Upper lobe of right lung (tissue), 1 donor: ENCODE measurements around the gene SYT6. TPM values are rescaled to one million over a fixed set of nuclear protein-coding genes. Genes with fewer than 3 reads are reported as not detected.

Experiments
- ATAC-seq: fragments of 200-7000 bp; cut with Tn5 transposase; one replicate; pipeline ENCODE4 v1.9.1; 2020; ENCODE audit warnings: mild to moderate bottlenecking, moderate library complexity
- DNase-seq: peaks from one replicate; pipeline ENCODE4 v3.0.0-alpha.2; 2020
- H3K27ac ChIP-seq: fragments of 200-600 bp; one replicate; pipeline ENCODE4 v1.8.0; 2022
- H3K27me3 ChIP-seq: fragments of 200-600 bp; one replicate; pipeline ENCODE4 v1.8.0; 2022; ENCODE audit warnings: mild to moderate bottlenecking
- H3K36me3 ChIP-seq: fragments of 200-600 bp; one replicate; pipeline ENCODE4 v1.8.0; 2022
- H3K4me1 ChIP-seq: fragments of 200-600 bp; one replicate; pipeline ENCODE4 v1.8.0; 2022
- H3K4me3 ChIP-seq: fragments of 200-600 bp; one replicate; pipeline ENCODE4 v1.8.0; 2022; ENCODE audit warnings: mild to moderate bottlenecking
- H3K9me3 ChIP-seq: fragments of 200-600 bp; one replicate; pipeline ENCODE4 v1.8.0; 2022
- CTCF ChIP-seq: fragments of 200-600 bp; IDR thresholded peaks from one replicate; pipeline ENCODE4 v1.8.0; 2022; ENCODE audit warnings: antibody characterized with exemption
- intact Hi-C: fragments of 100-400 bp; cut with DNase I; formaldehyde crosslinking; loops from one replicate; pipeline ENCODE4 v1.11.0; 2022
- total RNA-seq: library from RNA; stranded (reverse); fragmentation: NEBNext Ultra II Directional; extraction: Animal tissue kit (Norgen Biotek cat#: 25700); gene quantifications from one replicate; pipeline ENCODE4 v1.2.1, GENCODE V29; 2021
- donor health status: DM: no; HTN: yes; CAD: no; lungs with severe emphysema.

SYT6 gene
- total RNA-seq, 1 donor from 2014 or later = not detected

- Histone ChIP-seq H3K9me3 (no peaks in the 10 kb centered on the region), H3K27me3 (no peaks in the 10 kb centered on the region), H3K4me3 (no peak overlapping the region), H3K27ac (no peak overlapping the region), H3K4me1 (no peaks in the 10 kb centered on the region), H3K36me3 (no peaks in the 10 kb centered on the region)
- DNase-seq (no peak), ATAC-seq (no peak)
- TF ChIP-seq CTCF = no peak
- intact Hi-C loops = no loop called here
Observed at GRCh38 chr1:114093624-114094362, 59.9 kb downstream of the SYT6 start.

DNA sequence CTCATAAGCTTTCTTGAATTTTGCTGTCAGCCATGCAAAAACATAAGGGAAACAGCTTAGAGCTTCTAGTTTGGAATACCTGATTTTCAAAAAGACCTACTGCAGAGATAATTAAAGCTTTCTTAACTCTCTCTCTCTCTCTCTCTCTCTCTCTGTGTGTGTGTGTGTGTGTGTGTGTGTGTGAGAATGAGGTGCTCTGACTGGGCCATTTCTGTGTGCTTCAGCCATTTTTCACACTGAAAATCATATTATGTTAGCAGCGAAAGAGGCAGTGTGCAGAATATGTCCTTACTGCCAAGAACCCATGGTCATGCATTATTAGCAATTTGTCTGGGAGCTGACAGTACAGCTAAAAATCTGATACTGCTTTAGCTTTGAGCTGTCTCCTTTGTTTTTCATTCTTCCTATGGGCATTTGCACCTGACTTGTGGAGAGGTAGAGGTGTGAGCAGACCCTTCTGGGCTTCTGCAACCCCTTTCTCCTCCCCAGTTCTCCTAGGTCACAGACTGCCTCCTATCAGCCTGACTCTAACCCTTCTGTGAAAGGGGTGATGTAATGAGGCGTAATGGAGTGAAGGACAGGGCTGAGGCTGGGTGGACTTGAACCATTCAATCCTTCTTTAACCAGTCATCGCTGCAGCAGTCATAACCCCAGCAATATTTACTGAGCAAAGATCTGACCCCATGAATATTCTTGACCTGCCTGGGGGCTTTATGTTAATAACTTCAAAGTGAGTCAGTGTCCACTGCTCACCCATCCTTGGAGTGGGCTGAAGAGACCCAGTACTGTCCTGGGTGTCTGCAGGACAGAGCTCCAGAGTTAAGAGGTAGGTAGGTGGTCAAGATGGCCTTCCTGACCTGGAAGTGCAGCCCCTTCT lies 61.2 kb downstream of the SYT6 start:
- Histone ChIP-seq H3K27ac (no peak overlapping the region), H3K4me3 (no peak overlapping the region), H3K27me3 (no peaks in the 10 kb centered on the region), H3K36me3 (no peaks in the 10 kb centered on the region), H3K4me1 (no peaks in the 10 kb centered on the region), H3K9me3 (no peaks in the 10 kb centered on the region)
- no peak for ATAC-seq
- intact Hi-C loops = no loop called here
- no peak for TF ChIP-seq CTCF
- DNase-seq = no peak

- no peaks in the 10 kb centered on the region for H3K36me3 ChIP-seq
- no peaks in the 10 kb centered on the region for H3K27me3 ChIP-seq
- DNase-seq (no peak), ATAC-seq (no peak)
- H3K4me1 ChIP-seq = no peaks in the 10 kb centered on the region
- H3K27ac ChIP-seq = no peak overlapping the region
- intact Hi-C loops = no loop called here
- no peak for TF ChIP-seq CTCF
- H3K4me3 ChIP-seq = no peak overlapping the region
- H3K9me3 ChIP-seq = no peaks in the 10 kb centered on the region
Observed at GRCh38 chr1:114091711-114092110, 62.0 kb downstream of the SYT6 start.

- H3K27me3 ChIP-seq = no peaks in the 10 kb centered on the region
- DNase-seq = no peak
- no peak for TF ChIP-seq CTCF
- no peaks in the 10 kb centered on the region for H3K4me1 ChIP-seq
- no peaks in the 10 kb centered on the region for H3K36me3 ChIP-seq
- H3K9me3 ChIP-seq = no peaks in the 10 kb centered on the region
- H3K27ac ChIP-seq = no peak overlapping the region
- ATAC-seq = no peak
- H3K4me3 ChIP-seq = no peak overlapping the region
- intact Hi-C loops = no loop called here
Observed at GRCh38 chr1:114090738-114091505, 62.7 kb downstream of the SYT6 start.

- intact Hi-C loops = no loop called here
- Histone ChIP-seq H3K27me3 (no peaks in the 10 kb centered on the region), H3K36me3 (no peaks in the 10 kb centered on the region), H3K27ac (no peak overlapping the region), H3K9me3 (no peaks in the 10 kb centered on the region), H3K4me1 (no peaks in the 10 kb centered on the region), H3K4me3 (no peak overlapping the region)
- no peak for TF ChIP-seq CTCF
- DNase-seq (no peak), ATAC-seq (no peak)
Observed at GRCh38 chr1:114089502-114090138, 64.0 kb downstream of the SYT6 start.
